ENCODE results near the gene FSCB.

GRCh38 chr14:44490966-44491365, 16.1 kb downstream of the FSCB start:
- TF ChIP-seq CTCF (IDR thresholded peaks at IDR 0.05), result no peak
- no peak for TF ChIP-seq POLR2AphosphoS5 (IDR thresholded peaks at IDR 0.05)
- no peak for TF ChIP-seq POLR2A (IDR thresholded peaks at IDR 0.05)
- TF ChIP-seq EP300 (IDR thresholded peaks at IDR 0.05; ENCODE audit: low read depth), result no peak
